SHP77 (cell line): Measurements from ENCODE around the gene SEMA5A.
"Not testable (repeated sequence)": the region's sequence is repeated elsewhere in the genome, so short reads cannot be mapped to it uniquely, and the experiment has no call there.

Experiments
- DNase-seq, 2 experiments: peaks; one replicate each; lab custom pipeline; 2025; lab: John Stamatoyannopoulos, UW

The SEMA5A gene

GRCh38 chr5:9440517-9440916 lies 105.4 kb downstream of the SEMA5A start:
- DNase-seq = no peak

- no peak for DNase-seq
These were observed 106.2 kb downstream of the SEMA5A start for GRCh38 chr5:9439531-9440292.

- DNase-seq = no peak
These were observed 107.1 kb downstream of the SEMA5A start for GRCh38 chr5:9438596-9439354.

- DNase-seq = no peak
These were observed 108.1 kb downstream of the SEMA5A start for GRCh38 chr5:9437741-9438240.

- no peak for DNase-seq
These were observed 114.2 kb downstream of the SEMA5A start for GRCh38 chr5:9431496-9432258.

- DNase-seq = no peak
These were observed 114.8 kb downstream of the SEMA5A start for GRCh38 chr5:9431151-9431495.

GRCh38 chr5:9430306-9430705 lies 115.6 kb downstream of the SEMA5A start:
- DNase-seq = no peak

DNA sequence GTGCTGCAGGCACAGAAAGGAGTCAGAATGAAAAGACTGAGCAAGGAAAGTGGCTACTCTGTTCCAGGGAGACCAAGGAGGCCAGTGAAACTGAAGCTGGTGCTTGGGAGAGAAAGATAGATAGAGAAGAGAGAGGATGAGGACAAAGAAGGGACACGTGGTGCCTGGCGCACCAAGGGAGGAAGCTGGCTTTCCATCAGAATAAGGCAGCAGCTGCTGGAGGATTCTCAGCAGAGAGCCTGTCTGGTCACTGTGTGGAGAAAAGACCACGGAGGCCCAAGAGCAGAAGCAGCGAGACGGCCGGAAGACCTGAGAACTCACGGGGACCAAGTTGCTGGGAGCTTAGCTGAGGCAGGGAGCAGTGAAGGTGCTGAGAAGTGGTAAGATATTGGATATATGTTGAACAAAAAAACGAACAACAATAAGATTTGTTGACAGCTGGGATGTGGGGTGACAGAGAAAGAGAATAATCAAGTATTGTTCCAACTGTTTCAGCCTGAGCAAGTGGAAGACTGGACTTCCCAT lies 116.1 kb downstream of the SEMA5A start:
- DNase-seq = no peak

GRCh38 chr5:9428272-9428671 lies 117.6 kb downstream of the SEMA5A start:
- DNase-seq = no peak

- no peak for DNase-seq
These were observed 120.2 kb downstream of the SEMA5A start for GRCh38 chr5:9425710-9426109.

- DNase-seq = no peak
These were observed 122.3 kb downstream of the SEMA5A start for GRCh38 chr5:9423571-9423970.

- DNase-seq = no peak
These were observed 124.0 kb downstream of the SEMA5A start for GRCh38 chr5:9421884-9422283.

GRCh38 chr5:9419794-9420193 lies 126.1 kb downstream of the SEMA5A start:
- DNase-seq = no peak

DNA sequence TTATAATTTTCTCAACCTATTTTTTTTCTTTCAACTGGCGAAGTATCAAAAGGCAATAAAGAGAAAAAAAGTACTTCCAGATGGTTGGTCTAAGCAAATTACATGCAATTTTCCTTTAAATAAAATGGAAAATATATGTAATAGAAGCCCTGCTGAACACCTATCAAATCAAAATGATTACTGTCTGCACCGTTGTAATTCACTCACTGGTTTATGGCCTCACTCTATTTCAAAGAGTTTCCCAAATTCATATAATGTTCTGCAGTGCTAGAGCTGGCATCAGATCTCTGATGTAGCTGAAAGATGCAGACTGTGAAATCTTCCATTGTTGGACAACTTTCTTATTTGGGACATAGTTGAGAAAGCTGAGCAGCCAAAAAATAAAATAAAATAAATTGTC lies 130.3 kb downstream of the SEMA5A start:
- no peak for DNase-seq

DNA sequence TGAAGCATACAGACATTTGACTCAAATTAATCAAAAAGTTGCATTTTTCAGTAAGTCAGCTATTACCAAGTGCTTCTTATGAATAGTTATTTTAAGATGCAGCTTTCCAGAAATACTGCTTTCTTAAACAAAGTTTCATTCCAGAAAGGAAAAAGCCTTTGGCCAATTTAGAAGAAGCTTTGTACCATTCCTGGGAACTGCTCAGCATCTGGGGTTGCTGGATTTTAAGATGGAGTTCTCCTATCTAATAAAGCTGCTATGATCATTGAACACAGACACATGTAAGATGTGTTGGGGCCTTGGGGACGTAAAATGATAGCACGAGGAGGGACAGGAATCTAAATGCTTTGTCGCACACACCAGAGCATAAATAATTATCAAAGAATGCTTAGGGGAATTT lies 130.8 kb downstream of the SEMA5A start:
- no peak for DNase-seq

DNA sequence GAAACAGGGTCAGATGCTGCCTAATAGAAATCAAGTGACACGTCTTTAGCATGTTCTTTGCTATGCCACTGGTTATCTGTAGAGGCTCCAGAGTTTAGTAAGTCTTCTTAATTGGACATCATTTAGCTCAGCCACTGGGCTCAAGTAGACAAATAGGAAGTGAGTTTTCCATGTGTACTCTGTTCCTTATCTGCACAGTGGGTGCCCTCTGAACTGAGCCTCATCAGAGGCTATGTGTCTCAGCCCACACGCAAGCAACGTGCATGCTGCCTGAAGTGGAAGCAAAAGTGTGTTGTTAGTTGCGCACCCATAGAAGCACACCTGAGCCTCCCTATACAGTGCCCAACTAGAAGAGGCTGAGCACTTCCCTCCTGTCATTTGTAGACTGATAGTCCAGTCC lies 134.7 kb downstream of the SEMA5A start:
- DNase-seq = no peak

DNA sequence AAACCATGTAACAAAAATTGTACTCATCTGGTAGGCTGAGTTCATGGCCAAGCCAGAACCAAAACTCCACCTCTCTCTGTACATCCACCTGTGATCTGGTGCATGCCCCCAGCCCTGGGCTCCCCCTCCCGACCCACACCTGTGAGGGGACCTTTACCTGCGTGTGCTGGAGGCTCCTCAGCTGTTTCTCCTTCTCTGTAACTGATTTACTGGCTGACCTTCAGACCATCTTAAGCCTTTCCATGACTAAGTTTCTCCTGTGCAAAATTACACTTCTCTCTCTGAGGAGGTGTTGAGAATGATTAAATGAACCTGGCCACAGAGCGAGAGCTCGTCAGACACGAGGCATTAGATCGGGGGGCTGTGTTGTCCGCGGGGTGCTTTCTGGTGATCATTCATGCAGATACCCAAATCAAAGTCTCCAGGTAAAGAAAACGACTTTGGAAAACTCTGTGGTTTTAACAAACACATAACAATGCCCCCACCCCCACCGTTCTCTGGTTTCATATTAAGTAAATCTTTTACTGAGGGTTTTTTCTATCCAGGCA lies 136.4 kb downstream of the SEMA5A start:
- DNase-seq = no peak

- no peak for DNase-seq
These were observed 136.9 kb downstream of the SEMA5A start for GRCh38 chr5:9408964-9409363.

DNA sequence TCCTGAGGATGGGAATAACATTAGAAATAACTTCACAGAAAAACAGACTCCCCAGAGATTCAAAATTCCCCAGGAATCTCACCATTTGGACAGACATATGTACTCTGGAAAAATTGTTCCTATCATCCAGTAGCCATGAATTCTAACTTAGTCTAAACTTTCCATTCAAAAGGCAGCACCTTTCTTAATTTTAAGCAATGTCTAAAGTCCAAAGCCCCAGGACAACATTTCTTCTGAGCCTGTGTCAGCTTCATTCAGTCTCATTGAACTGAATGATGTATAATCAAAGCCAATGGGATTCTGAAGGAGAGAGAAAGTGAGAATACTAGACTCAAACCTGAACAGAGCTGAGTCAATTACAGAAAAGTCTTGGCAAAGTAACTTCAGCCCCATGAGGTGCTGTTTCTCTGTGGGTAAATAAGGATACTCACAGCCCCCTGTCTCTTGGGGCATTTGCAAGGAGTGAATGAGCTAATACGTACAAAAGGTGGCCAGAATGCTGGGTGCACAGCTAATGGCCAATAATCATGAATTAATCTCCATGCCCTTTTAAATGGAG lies 140.6 kb downstream of the SEMA5A start:
- DNase-seq = no peak

- DNase-seq = no peak
These were observed 143.9 kb downstream of the SEMA5A start for GRCh38 chr5:9401786-9402472.

DNA sequence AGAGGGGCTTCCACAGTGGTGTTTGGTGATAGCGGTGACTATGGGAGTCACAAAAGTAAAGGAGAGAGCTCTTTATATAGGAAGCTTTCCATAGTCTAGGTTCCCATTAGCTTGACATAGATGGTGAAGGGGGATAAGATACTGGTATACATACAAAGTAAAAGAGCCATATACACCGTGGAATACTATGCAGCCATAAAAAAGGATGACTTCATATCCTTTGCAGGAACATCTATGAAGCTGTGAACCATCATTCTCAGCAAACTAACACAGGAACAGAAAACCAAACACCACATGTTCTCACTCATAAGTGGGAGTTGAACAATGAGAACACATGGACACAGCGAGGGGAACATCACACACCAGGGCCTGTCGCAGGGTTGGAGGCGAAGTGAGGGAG lies 146.1 kb downstream of the SEMA5A start:
- DNase-seq = not testable (repeated sequence)
